Parathyroid adenoma (tissue), 2 donors: ENCODE data around the gene C20orf144.

Source experiments
- H2AFZ ChIP-seq: fragments of 300-600 bp; sonication (generic); one replicate; pipeline ENCODE4 v1.7.0; 2017; ENCODE audit warnings: antibody characterized with exemption, mild to moderate bottlenecking
- H3K27ac ChIP-seq: fragments of 300-600 bp; sonication (generic); one replicate; pipeline ENCODE4 v1.7.0; 2017
- H3K27me3 ChIP-seq: fragments of 300-600 bp; sonication (generic); one replicate; pipeline ENCODE4 v1.7.0; 2017; ENCODE audit warnings: low read length; ENCODE audit not compliant: control insufficient read depth, insufficient read depth
- H3K36me3 ChIP-seq: fragments of 300-600 bp; sonication (generic); one replicate; pipeline ENCODE4 v1.7.0; 2017; ENCODE audit warnings: low read length; ENCODE audit not compliant: control insufficient read depth, insufficient read depth
- H3K4me1 ChIP-seq: fragments of 300-600 bp; sonication (generic); one replicate; pipeline ENCODE4 v1.7.0; 2017; ENCODE audit warnings: control low read depth
- H3K4me2 ChIP-seq: fragments of 300-600 bp; sonication (generic); one replicate; pipeline ENCODE4 v1.7.0; 2017; ENCODE audit warnings: low read length
- H3K4me3 ChIP-seq: fragments of 300-600 bp; sonication (generic); one replicate; pipeline ENCODE4 v1.7.0; 2017; ENCODE audit warnings: low read depth, low read length
- H3K79me2 ChIP-seq: fragments of 300-600 bp; sonication (generic); one replicate; pipeline ENCODE4 v1.7.0; 2017; ENCODE audit warnings: control low read depth
- H3K9ac ChIP-seq: fragments of 300-600 bp; sonication (generic); one replicate; pipeline ENCODE4 v1.7.0; 2017; ENCODE audit warnings: mild to moderate bottlenecking
- H3K9me3 ChIP-seq: fragments of 300-600 bp; sonication (generic); one replicate; pipeline ENCODE4 v1.7.0; 2017; ENCODE audit warnings: low read length; ENCODE audit not compliant: control insufficient read depth
- TF ChIP-seq, protein P1 (sequence below): fragments of 300-600 bp; sonication (generic); IDR thresholded peaks from one replicate; pipeline ENCODE4 v1.7.0; 2017; ENCODE audit warnings: antibody characterized with exemption, mild to moderate bottlenecking
- donor health status: primary hyperparathyroidism.

The C20orf144 gene

GRCh38 chr20:33653218-33653899, 8.8 kb upstream of the C20orf144 start:
- H3K79me2 ChIP-seq = no peaks in the 10 kb centered on the region
- no peaks in the 10 kb centered on the region for H3K9me3 ChIP-seq
- H3K4me1 ChIP-seq = peaks cover 11% of the 10 kb centered on the region
- no peak overlapping the region for H3K27ac ChIP-seq
- peak overlapping the region; percentile 46 for H2AFZ ChIP-seq
- TF ChIP-seq, protein P1, sequence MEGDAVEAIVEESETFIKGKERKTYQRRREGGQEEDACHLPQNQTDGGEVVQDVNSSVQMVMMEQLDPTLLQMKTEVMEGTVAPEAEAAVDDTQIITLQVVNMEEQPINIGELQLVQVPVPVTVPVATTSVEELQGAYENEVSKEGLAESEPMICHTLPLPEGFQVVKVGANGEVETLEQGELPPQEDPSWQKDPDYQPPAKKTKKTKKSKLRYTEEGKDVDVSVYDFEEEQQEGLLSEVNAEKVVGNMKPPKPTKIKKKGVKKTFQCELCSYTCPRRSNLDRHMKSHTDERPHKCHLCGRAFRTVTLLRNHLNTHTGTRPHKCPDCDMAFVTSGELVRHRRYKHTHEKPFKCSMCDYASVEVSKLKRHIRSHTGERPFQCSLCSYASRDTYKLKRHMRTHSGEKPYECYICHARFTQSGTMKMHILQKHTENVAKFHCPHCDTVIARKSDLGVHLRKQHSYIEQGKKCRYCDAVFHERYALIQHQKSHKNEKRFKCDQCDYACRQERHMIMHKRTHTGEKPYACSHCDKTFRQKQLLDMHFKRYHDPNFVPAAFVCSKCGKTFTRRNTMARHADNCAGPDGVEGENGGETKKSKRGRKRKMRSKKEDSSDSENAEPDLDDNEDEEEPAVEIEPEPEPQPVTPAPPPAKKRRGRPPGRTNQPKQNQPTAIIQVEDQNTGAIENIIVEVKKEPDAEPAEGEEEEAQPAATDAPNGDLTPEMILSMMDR = peak; percentile 74
- no peak overlapping the region for H3K4me3 ChIP-seq
- no peak overlapping the region for H3K4me2 ChIP-seq
- H3K9ac ChIP-seq = peak overlapping the region; percentile 11
- no peaks in the 10 kb centered on the region for H3K36me3 ChIP-seq
- H3K27me3 ChIP-seq = no peaks in the 10 kb centered on the region

GRCh38 chr20:33653900-33654596, 8.1 kb upstream of the C20orf144 start:
- no peak overlapping the region for H2AFZ ChIP-seq
- H3K79me2 ChIP-seq = no peaks in the 10 kb centered on the region
- no peak overlapping the region for H3K9ac ChIP-seq
- H3K9me3 ChIP-seq = no peaks in the 10 kb centered on the region
- no peaks in the 10 kb centered on the region for H3K27me3 ChIP-seq
- H3K4me1 ChIP-seq = peaks cover 11% of the 10 kb centered on the region
- TF ChIP-seq, protein P1 = no peak
- H3K4me3 ChIP-seq = no peak overlapping the region
- H3K36me3 ChIP-seq = no peaks in the 10 kb centered on the region
- no peak overlapping the region for H3K4me2 ChIP-seq
- no peak overlapping the region for H3K27ac ChIP-seq

DNA sequence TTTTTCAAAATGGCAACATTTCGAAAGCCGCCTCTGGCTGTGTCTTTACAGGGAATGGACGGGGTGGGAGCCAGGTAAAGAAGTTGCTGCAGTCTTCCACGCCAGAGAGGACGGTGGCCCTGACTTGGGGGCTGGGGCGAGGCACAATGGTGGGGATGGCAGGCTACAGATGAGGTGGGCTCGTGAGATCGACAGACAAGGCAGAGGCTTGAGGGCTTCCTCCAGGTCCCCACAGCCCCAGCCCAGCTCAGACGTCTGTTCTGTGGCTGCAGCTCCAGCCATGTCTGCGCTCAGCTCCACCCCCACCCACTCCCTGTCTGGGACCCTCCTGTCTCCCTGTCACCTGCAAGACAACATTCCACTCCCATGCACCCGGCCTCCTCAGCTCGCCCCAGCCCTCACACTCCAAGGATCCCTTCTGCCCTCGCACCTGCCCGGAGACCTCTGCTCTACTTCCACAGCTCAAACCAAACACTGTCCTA, 7.4 kb upstream of the C20orf144 start:
- H3K27ac ChIP-seq = no peak overlapping the region
- no peak overlapping the region for H2AFZ ChIP-seq
- peaks cover 11% of the 10 kb centered on the region for H3K4me1 ChIP-seq
- no peaks in the 10 kb centered on the region for H3K79me2 ChIP-seq
- H3K36me3 ChIP-seq = no peaks in the 10 kb centered on the region
- no peak overlapping the region for H3K4me3 ChIP-seq
- H3K4me2 ChIP-seq = no peak overlapping the region
- no peak overlapping the region for H3K9ac ChIP-seq
- no peaks in the 10 kb centered on the region for H3K9me3 ChIP-seq
- TF ChIP-seq, protein P1 = no peak
- no peaks in the 10 kb centered on the region for H3K27me3 ChIP-seq

- H3K4me3 ChIP-seq = no peak overlapping the region
Observed at GRCh38 chr20:33655164-33655563, 7.0 kb upstream of the C20orf144 start.

More at GRCh38 chr20:33655164-33655563, 7.0 kb upstream of the C20orf144 start:
- Histone ChIP-seq H3K36me3 (no peaks in the 10 kb centered on the region), H3K27me3 (no peaks in the 10 kb centered on the region), H3K9me3 (no peaks in the 10 kb centered on the region), H3K79me2 (no peaks in the 10 kb centered on the region), H3K4me1 (peaks cover 11% of the 10 kb centered on the region), H3K4me2 (no peak overlapping the region), H3K9ac (no peak overlapping the region), H2AFZ (no peak overlapping the region), H3K27ac (no peak overlapping the region)
- TF ChIP-seq, protein P1 = no peak
